GM21528 (cell line): ENCODE measurements around the gene CCER1.
A peak's percentile ranks its signal among the peaks of the same experiment; 100 is the strongest.

Experiments
- ATAC-seq: cut with Tn5 transposase; IDR thresholded peaks from one replicate; pipeline ENCODE4 v1.9.1; 2021; ENCODE audit warnings: mild to moderate bottlenecking, moderate library complexity; ENCODE audit not compliant: unreplicated experiment, low FRiP score

CCER1 gene

GRCh38 chr12:90969851-90970250 is 14.9 kb upstream of the CCER1 start:
- no peak for ATAC-seq

GRCh38 chr12:90969346-90969745 is 14.4 kb upstream of the CCER1 start:
- no peak for ATAC-seq

GRCh38 chr12:90965204-90965603 is 10.2 kb upstream of the CCER1 start:
- no peak for ATAC-seq

GRCh38 chr12:90964616-90965015 is 9.6 kb upstream of the CCER1 start:
- ATAC-seq: no peak

GRCh38 chr12:90963946-90964345 is 9.0 kb upstream of the CCER1 start:
- no peak for ATAC-seq

GRCh38 chr12:90961154-90961553 is 6.2 kb upstream of the CCER1 start:
- ATAC-seq: no peak

GRCh38 chr12:90959538-90960139 is 4.7 kb upstream of the CCER1 start:
- ATAC-seq: peak; percentile 87

GRCh38 chr12:90959032-90959431 is 4.1 kb upstream of the CCER1 start:
- ATAC-seq: no peak

GRCh38 chr12:90958347-90958746 is 3.4 kb upstream of the CCER1 start:
- no peak for ATAC-seq

GRCh38 chr12:90954428-90954827 is 548 bp downstream of the CCER1 start:
- no peak for ATAC-seq

GRCh38 chr12:90953956-90954421 is 987 bp downstream of the CCER1 start:
- ATAC-seq: no peak

- no peak for ATAC-seq
Measured at GRCh38 chr12:90951432-90952105, 3.4 kb downstream of the CCER1 start.

- no peak for ATAC-seq
Measured at GRCh38 chr12:90947869-90948268, 7.1 kb downstream of the CCER1 start.

- ATAC-seq: no peak
Measured at GRCh38 chr12:90945070-90945649, 9.8 kb downstream of the CCER1 start.

GRCh38 chr12:90943255-90943654 is 11.7 kb downstream of the CCER1 start:
- no peak for ATAC-seq

- ATAC-seq: peak; percentile 72
Measured at GRCh38 chr12:90940872-90941499, 14.0 kb downstream of the CCER1 start.

- ATAC-seq: no peak
Measured at GRCh38 chr12:90939382-90939781, 15.6 kb downstream of the CCER1 start.

- ATAC-seq: no peak
Measured at GRCh38 chr12:90938451-90938850, 16.5 kb downstream of the CCER1 start.

GRCh38 chr12:90937651-90938050 is 17.3 kb downstream of the CCER1 start:
- ATAC-seq: no peak

- no peak for ATAC-seq
Measured at GRCh38 chr12:90936230-90937005, 18.6 kb downstream of the CCER1 start.

GRCh38 chr12:90925562-90925961 is 29.4 kb downstream of the CCER1 start:
- no peak for ATAC-seq
